SH-SY5Y (cell line): ENCODE data around the gene FLRT1.

Experiments used
- GATA2 ChIP-seq: IDR thresholded peaks from 2 replicates; pipeline ENCODE4 v1.6.1; 2011; ENCODE audit warnings: mild to moderate bottlenecking, low read depth, low read length
- GATA3 ChIP-seq: IDR thresholded peaks from 2 replicates; pipeline ENCODE4 v1.6.1; 2011; ENCODE audit warnings: low read depth, mild to moderate bottlenecking, low read length, moderate library complexity

DNA sequence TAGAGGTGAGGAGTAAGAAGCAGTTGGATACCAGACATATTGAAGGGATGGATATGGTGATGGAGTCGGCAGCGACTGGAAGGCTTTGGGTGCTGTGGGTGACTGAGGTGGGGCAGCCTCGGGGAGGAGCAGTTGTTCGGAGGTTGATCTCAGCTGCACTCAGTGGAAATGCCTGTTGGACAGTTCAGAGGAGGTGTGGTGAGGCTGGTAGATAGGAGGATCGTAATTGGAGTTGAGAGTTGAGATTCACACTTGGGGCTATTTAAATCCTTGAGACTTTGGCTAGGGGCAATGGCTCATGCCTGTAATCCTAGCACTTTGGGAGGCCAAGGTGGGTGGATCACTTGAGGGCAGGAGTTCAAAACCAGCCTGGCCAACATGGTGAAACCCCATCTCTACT is 42.6 kb upstream of the FLRT1 start:
- no peak for TF ChIP-seq GATA3
- no peak for TF ChIP-seq GATA2
